Loucy (cell line): ENCODE data around the gene SCAPER.

ENCODE experiments used
- EZH2phosphoT487 ChIP-seq: fragments of 200-600 bp; IDR thresholded peaks from 2 replicates; pipeline ENCODE4 v1.6.1; 2018; ENCODE audit warnings: antibody characterized with exemption, mild to moderate bottlenecking, moderate library complexity, borderline replicate concordance
- TF ChIP-seq, protein P1 (sequence below): fragments of 200-600 bp; sonication (generic); conservative IDR thresholded peaks from 2 replicates; pipeline ENCODE4 v1.5.1; 2014; ENCODE audit warnings: mild to moderate bottlenecking, antibody characterized with exemption, low read length

DNA sequence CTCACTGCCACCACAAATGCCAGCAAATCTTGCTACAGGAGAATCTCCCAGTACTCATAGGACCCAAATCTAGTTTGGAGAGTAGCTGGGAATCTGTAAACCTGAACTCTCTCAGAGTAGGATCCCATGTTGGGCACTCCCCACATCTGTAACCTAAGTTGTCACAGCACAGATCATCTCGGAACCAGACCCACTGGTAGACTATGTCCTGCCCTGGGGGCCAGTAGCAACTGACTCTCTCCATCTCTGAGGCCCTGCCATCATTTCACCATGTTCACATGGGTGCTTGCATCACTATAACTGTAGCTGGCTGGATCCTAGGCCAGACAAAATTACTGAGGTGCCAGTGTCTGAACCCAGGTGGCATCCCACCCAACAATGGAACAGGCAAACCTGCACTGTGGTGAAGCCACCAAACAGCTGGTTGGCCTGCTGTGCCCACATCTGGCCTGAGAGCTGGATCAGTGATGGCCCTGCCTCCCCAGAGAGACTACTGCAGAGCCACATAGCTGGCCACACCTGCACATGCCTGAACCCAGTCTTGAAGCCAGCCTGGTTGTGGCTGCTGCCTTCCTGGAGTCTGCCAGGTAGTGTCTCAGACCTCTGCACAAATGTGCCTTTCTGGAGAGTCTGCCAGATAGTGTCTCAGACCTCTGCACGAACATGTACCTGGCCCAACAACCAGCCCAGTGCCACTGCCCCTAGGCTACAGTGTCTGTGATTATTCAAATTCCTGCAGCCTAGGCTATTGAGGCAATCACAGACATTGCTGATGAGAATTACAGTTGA is 486.6 kb downstream of the SCAPER start:
- TF ChIP-seq, protein P1, sequence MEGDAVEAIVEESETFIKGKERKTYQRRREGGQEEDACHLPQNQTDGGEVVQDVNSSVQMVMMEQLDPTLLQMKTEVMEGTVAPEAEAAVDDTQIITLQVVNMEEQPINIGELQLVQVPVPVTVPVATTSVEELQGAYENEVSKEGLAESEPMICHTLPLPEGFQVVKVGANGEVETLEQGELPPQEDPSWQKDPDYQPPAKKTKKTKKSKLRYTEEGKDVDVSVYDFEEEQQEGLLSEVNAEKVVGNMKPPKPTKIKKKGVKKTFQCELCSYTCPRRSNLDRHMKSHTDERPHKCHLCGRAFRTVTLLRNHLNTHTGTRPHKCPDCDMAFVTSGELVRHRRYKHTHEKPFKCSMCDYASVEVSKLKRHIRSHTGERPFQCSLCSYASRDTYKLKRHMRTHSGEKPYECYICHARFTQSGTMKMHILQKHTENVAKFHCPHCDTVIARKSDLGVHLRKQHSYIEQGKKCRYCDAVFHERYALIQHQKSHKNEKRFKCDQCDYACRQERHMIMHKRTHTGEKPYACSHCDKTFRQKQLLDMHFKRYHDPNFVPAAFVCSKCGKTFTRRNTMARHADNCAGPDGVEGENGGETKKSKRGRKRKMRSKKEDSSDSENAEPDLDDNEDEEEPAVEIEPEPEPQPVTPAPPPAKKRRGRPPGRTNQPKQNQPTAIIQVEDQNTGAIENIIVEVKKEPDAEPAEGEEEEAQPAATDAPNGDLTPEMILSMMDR, result no peak
- no peak for TF ChIP-seq EZH2phosphoT487
